Measurements from ENCODE around the gene RNF207. TPM values are rescaled to one million over a fixed set of nuclear protein-coding genes. Genes with fewer than 3 reads are reported as not detected.
A peak's percentile ranks its signal among the peaks of the same experiment; 100 is the strongest.

Gene RNF207
- total RNA-seq, 2 donors from 2014 or later = 28.9 to 53.0 TPM

DNA sequence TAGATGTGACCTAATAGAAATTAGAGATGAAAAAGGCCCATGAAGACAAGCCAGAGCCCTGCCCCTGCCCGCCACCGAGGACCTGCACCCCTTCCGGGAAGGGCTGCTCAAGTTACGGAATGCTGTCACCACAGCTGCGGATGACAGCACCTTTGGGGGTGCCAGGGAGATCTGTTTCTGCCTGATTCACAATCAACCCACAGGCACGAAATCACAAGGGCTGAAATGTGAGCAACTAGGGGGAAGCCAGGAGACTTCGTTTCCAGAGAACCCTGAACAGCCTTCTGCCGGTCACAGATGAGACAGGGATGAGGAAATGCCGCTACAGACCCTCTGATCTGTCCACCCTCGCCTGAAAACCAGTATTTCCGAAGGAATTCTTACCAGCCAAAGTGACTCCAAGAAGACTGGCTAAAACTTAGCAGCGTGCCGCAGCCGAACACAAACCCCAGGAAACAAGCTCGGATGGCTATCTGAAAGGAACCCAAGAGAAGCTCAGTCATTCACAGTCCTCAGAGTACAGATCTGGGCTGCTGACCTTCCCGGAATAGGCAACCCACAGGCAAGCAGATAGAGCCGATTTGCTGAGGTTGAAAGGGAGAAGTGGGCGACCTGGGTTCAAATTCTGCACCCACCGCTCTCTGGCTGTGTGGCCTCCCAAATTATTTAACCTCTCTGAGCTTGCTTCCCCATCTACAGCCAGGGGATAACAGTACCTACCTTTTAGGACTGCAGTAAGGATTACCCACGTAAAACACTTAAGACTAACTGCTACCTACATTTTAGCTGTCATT is 28.8 kb downstream of the RNF207 start:
- H3K4me3 ChIP-seq = peak overlapping the region; percentile 61 to 68
- H3K4me1 ChIP-seq = peaks cover 0 to 33% of the 10 kb centered on the region in 2 donors
- no peaks in the 10 kb centered on the region for H3K27me3 ChIP-seq
- DNase-seq (ENCODE audit: low spot score) = no peak
- peaks cover 38% of the 10 kb centered on the region for H3K36me3 ChIP-seq
- TF ChIP-seq, protein P1, sequence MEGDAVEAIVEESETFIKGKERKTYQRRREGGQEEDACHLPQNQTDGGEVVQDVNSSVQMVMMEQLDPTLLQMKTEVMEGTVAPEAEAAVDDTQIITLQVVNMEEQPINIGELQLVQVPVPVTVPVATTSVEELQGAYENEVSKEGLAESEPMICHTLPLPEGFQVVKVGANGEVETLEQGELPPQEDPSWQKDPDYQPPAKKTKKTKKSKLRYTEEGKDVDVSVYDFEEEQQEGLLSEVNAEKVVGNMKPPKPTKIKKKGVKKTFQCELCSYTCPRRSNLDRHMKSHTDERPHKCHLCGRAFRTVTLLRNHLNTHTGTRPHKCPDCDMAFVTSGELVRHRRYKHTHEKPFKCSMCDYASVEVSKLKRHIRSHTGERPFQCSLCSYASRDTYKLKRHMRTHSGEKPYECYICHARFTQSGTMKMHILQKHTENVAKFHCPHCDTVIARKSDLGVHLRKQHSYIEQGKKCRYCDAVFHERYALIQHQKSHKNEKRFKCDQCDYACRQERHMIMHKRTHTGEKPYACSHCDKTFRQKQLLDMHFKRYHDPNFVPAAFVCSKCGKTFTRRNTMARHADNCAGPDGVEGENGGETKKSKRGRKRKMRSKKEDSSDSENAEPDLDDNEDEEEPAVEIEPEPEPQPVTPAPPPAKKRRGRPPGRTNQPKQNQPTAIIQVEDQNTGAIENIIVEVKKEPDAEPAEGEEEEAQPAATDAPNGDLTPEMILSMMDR (IDR thresholded peaks at IDR 0.05) = no peak
- no peaks in the 10 kb centered on the region for H3K9me3 ChIP-seq
- H3K27ac ChIP-seq = peak overlapping the region; percentile 40 to 59

DNA sequence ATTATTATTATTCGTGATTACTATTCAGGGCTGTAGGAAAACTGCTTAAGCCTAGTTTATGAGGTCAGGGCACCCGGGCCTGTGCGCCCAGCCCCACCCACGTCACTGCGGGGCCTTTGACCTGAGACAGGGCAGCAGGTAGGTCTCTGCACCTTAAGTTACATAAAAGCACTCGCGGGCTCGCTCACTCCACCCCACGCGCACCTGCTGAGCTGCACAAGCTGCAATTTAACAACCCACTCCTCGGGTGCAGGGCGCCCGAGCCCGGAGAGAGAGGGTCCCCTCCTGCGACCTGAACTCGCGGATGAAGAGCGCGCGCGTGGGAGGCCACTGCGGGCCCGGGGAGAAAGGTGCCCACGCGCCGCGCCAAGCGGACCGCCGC is 29.4 kb downstream of the RNF207 start:
- peak overlapping the region; percentile 40 to 59 for H3K27ac ChIP-seq
- TF ChIP-seq, protein P1 (IDR thresholded peaks at IDR 0.05) = no peak
- peaks cover 32% of the 10 kb centered on the region for H3K36me3 ChIP-seq

DNA sequence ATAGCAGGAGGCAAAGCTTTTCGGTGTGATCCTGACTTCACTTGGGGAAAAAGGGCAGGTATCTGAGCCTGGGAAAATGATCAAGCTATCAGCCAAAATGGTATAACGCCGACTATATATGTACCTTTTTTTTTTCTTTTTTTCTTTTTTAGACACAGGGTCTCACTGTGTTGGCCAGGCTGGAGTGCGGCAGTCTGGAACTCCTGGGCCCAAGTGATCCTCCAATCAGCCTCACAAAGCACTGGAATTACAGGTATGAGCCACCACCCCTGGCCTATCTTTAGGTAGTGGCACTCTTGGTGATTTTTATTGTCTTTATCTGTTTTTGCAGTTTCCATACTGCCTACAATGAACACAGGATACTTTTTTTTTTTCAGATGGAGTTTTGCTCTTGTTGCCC is 31.2 kb downstream of the RNF207 start:
- peaks cover 0 to 40% of the 10 kb centered on the region in 2 donors for H3K4me1 ChIP-seq
- peaks cover 15% of the 10 kb centered on the region for H3K36me3 ChIP-seq
- H3K4me3 ChIP-seq = no peak overlapping the region
- H3K27ac ChIP-seq = no peak overlapping the region
- no peaks in the 10 kb centered on the region for H3K9me3 ChIP-seq
- peaks cover 9 to 12% of the 10 kb centered on the region in 2 donors for H3K27me3 ChIP-seq
- TF ChIP-seq, protein P1 (IDR thresholded peaks at IDR 0.05) = no peak
- no peak for DNase-seq (ENCODE audit: low spot score)

More for the DNA sequence above, 29.4 kb downstream of the RNF207 start:
- Histone ChIP-seq H3K27me3 (no peaks in the 10 kb centered on the region), H3K9me3 (no peaks in the 10 kb centered on the region), H3K4me3 (peak overlapping the region; percentile 61 to 68), H3K4me1 (peaks cover 0 to 33% of the 10 kb centered on the region in 2 donors)
- DNase-seq (ENCODE audit: low spot score) = no peak

DNA sequence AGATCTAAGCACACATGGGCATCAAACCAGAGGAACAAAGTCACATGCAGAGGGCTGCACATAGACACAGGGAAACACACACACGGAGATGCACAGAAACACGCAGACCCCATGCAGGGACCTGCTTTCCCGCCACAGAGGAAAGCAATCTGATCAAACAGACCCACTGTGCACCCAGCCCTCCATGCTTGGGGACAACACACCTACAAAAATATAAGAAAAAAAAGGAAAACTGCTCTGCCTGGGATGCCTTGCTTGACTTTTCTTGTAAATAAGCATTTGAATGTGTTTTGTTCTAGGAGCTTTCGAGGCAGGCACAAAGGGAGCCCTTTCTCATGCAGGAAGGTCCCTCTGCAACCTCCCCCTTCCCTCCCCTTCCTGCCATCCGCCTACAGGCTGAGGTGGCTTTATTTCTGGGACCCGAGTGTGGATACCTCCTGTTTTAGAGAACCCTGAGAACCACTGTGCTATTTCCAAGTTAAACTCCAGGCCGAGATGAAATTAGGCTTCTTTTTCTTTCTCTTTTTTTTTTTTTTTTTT is 33.4 kb downstream of the RNF207 start:
- Histone ChIP-seq H3K36me3 (no peaks in the 10 kb centered on the region), H3K27ac (no peak overlapping the region), H3K27me3 (peaks cover 22 to 34% of the 10 kb centered on the region in 2 donors), H3K4me1 (peaks cover 0 to 28% of the 10 kb centered on the region in 2 donors), H3K4me3 (no peak overlapping the region), H3K9me3 (no peaks in the 10 kb centered on the region)
- TF ChIP-seq, protein P1 (IDR thresholded peaks at IDR 0.05) = no peak
- no peak for DNase-seq (ENCODE audit: low spot score)

DNA sequence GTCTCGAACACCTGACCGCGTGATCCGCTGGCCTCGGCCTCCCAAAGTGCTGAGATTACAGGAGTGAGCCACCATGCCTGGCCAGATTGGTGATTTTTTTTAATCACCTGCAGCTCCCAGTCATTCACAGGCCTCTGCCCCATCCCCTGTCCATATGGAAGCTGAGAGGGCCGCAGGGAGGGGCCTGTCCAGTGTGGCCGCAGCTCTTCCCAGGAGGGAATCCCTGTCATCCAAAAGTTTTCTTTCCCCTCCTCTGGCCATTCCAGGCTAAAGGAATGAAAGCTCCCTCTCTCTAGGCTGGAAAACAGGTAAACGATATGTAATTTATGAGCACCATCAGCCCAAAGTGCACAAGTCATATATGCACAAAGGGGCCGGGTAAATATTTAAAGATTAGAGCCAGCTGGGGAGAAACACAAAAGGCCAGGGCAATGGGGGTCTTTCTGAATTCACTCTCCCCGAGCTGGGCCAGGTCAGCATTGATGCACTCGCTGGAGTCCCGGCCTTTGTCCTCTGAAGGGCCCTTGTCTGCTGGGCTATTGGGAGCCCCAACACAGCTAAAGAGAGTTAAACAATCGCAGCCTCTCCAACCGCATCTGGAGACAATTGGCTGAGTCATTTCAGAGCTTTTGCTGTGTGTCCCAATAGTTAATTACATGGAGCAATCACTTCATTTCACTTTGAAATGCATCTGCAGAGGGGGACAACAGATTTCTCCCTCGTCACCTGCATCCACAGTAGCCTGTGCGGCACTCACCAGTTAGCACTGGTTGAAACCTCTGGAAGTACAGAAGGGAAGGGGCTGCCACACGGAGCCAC is 34.2 kb downstream of the RNF207 start:
- Histone ChIP-seq H3K4me3 (no peak overlapping the region), H3K27ac (no peak overlapping the region), H3K27me3 (peaks cover 22 to 35% of the 10 kb centered on the region in 2 donors), H3K36me3 (no peaks in the 10 kb centered on the region), H3K4me1 (peaks cover 0 to 20% of the 10 kb centered on the region in 2 donors), H3K9me3 (no peaks in the 10 kb centered on the region)
- TF ChIP-seq, protein P1 (IDR thresholded peaks at IDR 0.05) = no peak
- DNase-seq (ENCODE audit: low spot score) = no peak
